Measurements from ENCODE around the gene IFT20. TPM values are rescaled to one million over a fixed set of nuclear protein-coding genes. Genes with fewer than 3 reads are reported as not detected.

The IFT20 gene
- total RNA-seq, 2 donors from 2014 or later: 37.4 to 38.4 TPM

- DNase-seq (ENCODE audit: low spot score): no peak
- Histone ChIP-seq H3K27ac (peak overlapping the region in 1 of 2 donors; percentile 73), H3K36me3 (peaks cover 44% of the 10 kb centered on the region), H3K9me3 (no peaks in the 10 kb centered on the region), H3K4me1 (ENCODE audit: control insufficient read depth in 1 of 2, low read depth in 2 of 2) (peaks cover 38 to 47% of the 10 kb centered on the region in 2 donors), H3K27me3 (replicated peaks; ENCODE audit: insufficient read depth) (no peaks in the 10 kb centered on the region), H3K4me3 (no peak overlapping the region)
- no peak for ATAC-seq (ENCODE audit: insufficient number of reproducible peaks, low FRiP score, low read depth)
- TF ChIP-seq, protein P1, sequence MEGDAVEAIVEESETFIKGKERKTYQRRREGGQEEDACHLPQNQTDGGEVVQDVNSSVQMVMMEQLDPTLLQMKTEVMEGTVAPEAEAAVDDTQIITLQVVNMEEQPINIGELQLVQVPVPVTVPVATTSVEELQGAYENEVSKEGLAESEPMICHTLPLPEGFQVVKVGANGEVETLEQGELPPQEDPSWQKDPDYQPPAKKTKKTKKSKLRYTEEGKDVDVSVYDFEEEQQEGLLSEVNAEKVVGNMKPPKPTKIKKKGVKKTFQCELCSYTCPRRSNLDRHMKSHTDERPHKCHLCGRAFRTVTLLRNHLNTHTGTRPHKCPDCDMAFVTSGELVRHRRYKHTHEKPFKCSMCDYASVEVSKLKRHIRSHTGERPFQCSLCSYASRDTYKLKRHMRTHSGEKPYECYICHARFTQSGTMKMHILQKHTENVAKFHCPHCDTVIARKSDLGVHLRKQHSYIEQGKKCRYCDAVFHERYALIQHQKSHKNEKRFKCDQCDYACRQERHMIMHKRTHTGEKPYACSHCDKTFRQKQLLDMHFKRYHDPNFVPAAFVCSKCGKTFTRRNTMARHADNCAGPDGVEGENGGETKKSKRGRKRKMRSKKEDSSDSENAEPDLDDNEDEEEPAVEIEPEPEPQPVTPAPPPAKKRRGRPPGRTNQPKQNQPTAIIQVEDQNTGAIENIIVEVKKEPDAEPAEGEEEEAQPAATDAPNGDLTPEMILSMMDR (IDR thresholded peaks at IDR 0.05): no peak
Observed at GRCh38 chr17:28344011-28344410, 8.7 kb upstream of the IFT20 start.

DNA sequence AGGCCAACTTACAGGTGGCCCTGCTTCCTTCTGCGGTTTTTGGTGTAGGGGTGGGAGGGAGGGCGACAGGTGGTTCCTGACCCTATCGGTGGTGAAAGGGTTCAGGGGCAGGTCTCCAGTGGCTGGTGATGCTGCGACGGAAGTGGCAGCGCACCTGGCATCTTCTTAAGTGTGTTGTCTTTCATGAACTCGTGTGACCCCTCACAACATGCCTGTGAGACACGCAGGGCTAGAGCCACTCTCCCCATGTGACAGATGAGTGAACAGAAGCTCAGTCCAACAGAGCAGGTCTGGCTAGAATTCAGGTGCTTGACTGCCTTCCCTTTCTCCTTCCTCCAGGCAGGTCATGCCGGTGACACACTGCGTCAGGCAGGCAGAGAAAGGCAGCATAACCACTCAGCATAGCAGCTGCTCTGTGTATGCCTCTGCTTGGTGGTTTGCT lies 8.2 kb upstream of the IFT20 start:
- Histone ChIP-seq H3K36me3 (peaks cover 39% of the 10 kb centered on the region), H3K27ac (no peak overlapping the region), H3K9me3 (no peaks in the 10 kb centered on the region), H3K27me3 (replicated peaks; ENCODE audit: insufficient read depth) (no peaks in the 10 kb centered on the region), H3K4me1 (ENCODE audit: control insufficient read depth in 1 of 2, low read depth in 2 of 2) (peaks cover 33 to 46% of the 10 kb centered on the region in 2 donors), H3K4me3 (no peak overlapping the region)
- TF ChIP-seq, protein P1 (IDR thresholded peaks at IDR 0.05): no peak
- ATAC-seq (ENCODE audit: insufficient number of reproducible peaks, low FRiP score, low read depth) (no peak), DNase-seq (ENCODE audit: low spot score) (no peak)

GRCh38 chr17:28342313-28342712 lies 7.0 kb upstream of the IFT20 start:
- no peaks in the 10 kb centered on the region for H3K27me3 ChIP-seq (replicated peaks; ENCODE audit: insufficient read depth)
- DNase-seq (ENCODE audit: low spot score) (no peak), ATAC-seq (ENCODE audit: insufficient number of reproducible peaks, low FRiP score, low read depth) (no peak)
- peaks cover 29 to 46% of the 10 kb centered on the region in 2 donors for H3K4me1 ChIP-seq (ENCODE audit: control insufficient read depth in 1 of 2, low read depth in 2 of 2)
- H3K9me3 ChIP-seq: no peaks in the 10 kb centered on the region
- H3K4me3 ChIP-seq: no peak overlapping the region
- no peak overlapping the region for H3K27ac ChIP-seq
- peaks cover 33% of the 10 kb centered on the region for H3K36me3 ChIP-seq
- TF ChIP-seq, protein P1 (IDR thresholded peaks at IDR 0.05): no peak

- H3K36me3 ChIP-seq: peaks cover 33% of the 10 kb centered on the region
- ATAC-seq (ENCODE audit: insufficient number of reproducible peaks, low FRiP score, low read depth) (no peak), DNase-seq (ENCODE audit: low spot score) (no peak)
- no peaks in the 10 kb centered on the region for H3K27me3 ChIP-seq (replicated peaks; ENCODE audit: insufficient read depth)
- H3K9me3 ChIP-seq: no peaks in the 10 kb centered on the region
- H3K4me1 ChIP-seq (ENCODE audit: control insufficient read depth in 1 of 2, low read depth in 2 of 2): peaks cover 33 to 46% of the 10 kb centered on the region in 2 donors
- TF ChIP-seq, protein P1 (IDR thresholded peaks at IDR 0.05): no peak
- no peak overlapping the region for H3K27ac ChIP-seq
- H3K4me3 ChIP-seq: no peak overlapping the region
Observed at GRCh38 chr17:28341516-28341915, 6.2 kb upstream of the IFT20 start.

DNA sequence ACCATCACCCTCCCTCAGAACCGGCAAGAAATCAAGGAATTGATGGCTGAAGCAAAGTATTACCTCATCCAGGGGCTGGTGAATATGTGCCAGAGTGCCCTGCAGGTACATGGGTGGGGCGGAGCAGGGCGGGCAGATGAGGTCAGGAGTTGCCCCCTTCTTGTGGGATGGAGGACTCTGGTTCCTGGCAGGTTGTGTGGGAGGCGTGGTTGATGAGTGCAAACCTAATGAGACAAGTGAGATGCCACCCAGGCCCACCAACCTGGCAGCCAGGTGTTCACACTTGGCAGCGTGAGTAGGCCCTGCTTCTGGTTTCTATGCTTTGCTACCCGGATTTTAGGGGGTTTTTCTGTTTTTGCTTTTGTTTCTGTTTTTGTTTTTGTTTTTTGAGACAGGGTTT lies 5.1 kb upstream of the IFT20 start:
- no peak for ATAC-seq (ENCODE audit: insufficient number of reproducible peaks, low FRiP score, low read depth)
- H3K27ac ChIP-seq: no peak overlapping the region
- peaks cover 26 to 39% of the 10 kb centered on the region in 2 donors for H3K4me1 ChIP-seq (ENCODE audit: control insufficient read depth in 1 of 2, low read depth in 2 of 2)
- no peak overlapping the region for H3K4me3 ChIP-seq
- no peaks in the 10 kb centered on the region for H3K27me3 ChIP-seq (replicated peaks; ENCODE audit: insufficient read depth)
- H3K9me3 ChIP-seq: no peaks in the 10 kb centered on the region
- H3K36me3 ChIP-seq: peaks cover 33% of the 10 kb centered on the region
- DNase-seq (ENCODE audit: low spot score): no peak
- TF ChIP-seq, protein P1 (IDR thresholded peaks at IDR 0.05): no peak

Data from thoracic aorta (tissue), 2 donors.